GM12878 (cell line): ENCODE measurements around the gene CNPY1. TPM values are rescaled to one million over a fixed set of nuclear protein-coding genes. Genes with fewer than 3 reads are reported as not detected.

ENCODE experiments used
- ATAC-seq: fragments of 200-7000 bp; cut with Tn5 transposase; 3 replicates; pipeline ENCODE4 v1.9.1; 2020; ENCODE audit warnings: mild to moderate bottlenecking, moderate library complexity
- BruUV-seq: library from RNA; stranded (reverse); fragments of 400-500 nt; replicated peaks from 2 replicates; lab custom pipeline; 2021; lab: Mats Ljungman, UMichigan
- CTCF ChIA-PET: fragments of 300-600 bp; sonication (Branson Sonifier 250); formaldehyde crosslinking; extraction: SDS; loops from one replicate; lab custom pipeline; 2021; ENCODE audit warnings: inconsistent platforms; lab: Yijun Ruan, JAX
- POLR2A ChIA-PET: fragments of 350-600 bp; formaldehyde crosslinking; extraction: SDS; loops from one replicate; lab custom pipeline; 2021; ENCODE audit warnings: inconsistent platforms; lab: Charles Lee
- RAD21 ChIA-PET: fragments of 300-600 bp; sonication (Branson Sonifier 250); formaldehyde crosslinking; loops from one replicate; lab custom pipeline; 2023; ENCODE audit warnings: antibody characterized with exemption; ENCODE audit not compliant: unreplicated experiment; lab: Charles Lee
- SMC1A ChIA-PET: fragments of 300-600 bp; sonication (Branson Sonifier 250); formaldehyde crosslinking; loops from one replicate; lab custom pipeline; 2023; ENCODE audit not compliant: unreplicated experiment, uncharacterized antibody; lab: Charles Lee
- DNase-seq: peaks from one replicate; pipeline ENCODE4 v3.0.0-alpha.2; 2011; ENCODE audit warnings: low read depth, low spot score
- FAIRE-seq: peaks from 3 replicates; lab custom pipeline; 2011; peaks lifted over from hg19 to GRCh38; lab: Jason Lieb, UNC
- H2AFZ ChIP-seq: 2 replicates; pipeline ENCODE4 v1.6.0; 2011; ENCODE audit warnings: low read depth, low read length, control low read depth; ENCODE audit not compliant: control insufficient read depth
- H3K27ac ChIP-seq: 2 replicates; pipeline ENCODE4 v1.5.1; 2011; ENCODE audit warnings: control low read depth; ENCODE audit not compliant: control insufficient read depth, insufficient read depth
- H3K27me3 ChIP-seq, 2 experiments: replicated peaks in 1 of 2; 2 replicates each; pipeline versions ENCODE4 v1.6.0 to v1.6.1; 2011; ENCODE audit warnings: low read length in 1 of 2; ENCODE audit not compliant: control insufficient read depth in 2 of 2, insufficient read depth in 2 of 2
- H3K36me3 ChIP-seq, 2 experiments: 2 replicates each; pipeline ENCODE4 v1.5.1; 2011; ENCODE audit warnings: low read length in 1 of 2; ENCODE audit not compliant: control insufficient read depth in 2 of 2, insufficient read depth in 2 of 2
- H3K4me1 ChIP-seq: 2 replicates; pipeline ENCODE4 v1.6.1; 2011; ENCODE audit warnings: mild to moderate bottlenecking, low read length, moderate library complexity, mixed read lengths; ENCODE audit not compliant: control insufficient read depth, insufficient read depth
- H3K4me2 ChIP-seq: 2 replicates; pipeline ENCODE4 v1.6.0; 2011; ENCODE audit warnings: control low read depth; ENCODE audit not compliant: control insufficient read depth, insufficient read depth
- H3K4me3 ChIP-seq: fragments of 200-600 bp; sonication (generic); 2 replicates; pipeline ENCODE4 v1.5.1; 2016
- H3K79me2 ChIP-seq: 2 replicates; pipeline ENCODE4 v1.6.0; 2011; ENCODE audit warnings: low read length; ENCODE audit not compliant: control insufficient read depth, insufficient read depth
- H3K9ac ChIP-seq: 2 replicates; pipeline ENCODE4 v1.8.0; 2011; ENCODE audit warnings: low read length, control low read depth, mixed read lengths; ENCODE audit not compliant: control insufficient read depth, insufficient read depth
- H3K9me3 ChIP-seq: replicated peaks from 3 replicates; pipeline ENCODE4 v1.5.1; 2011; ENCODE audit warnings: mild to moderate bottlenecking, low read length; ENCODE audit not compliant: control insufficient read depth, insufficient read depth
- H4K20me1 ChIP-seq: 2 replicates; pipeline ENCODE4 v1.6.0; 2011; ENCODE audit not compliant: control insufficient read depth, insufficient read depth
- BACH1 ChIP-seq: fragments of 450-650 bp; IDR thresholded peaks from 2 replicates; pipeline ENCODE4 v1.6.1; 2017; ENCODE audit warnings: mild to moderate bottlenecking, borderline replicate concordance
- MEF2A ChIP-seq: IDR thresholded peaks from 2 replicates; pipeline ENCODE4 v1.6.1; 2011; ENCODE audit warnings: low read depth, mild to moderate bottlenecking, low read length, moderate library complexity; ENCODE audit not compliant: insufficient read depth
- NR2C2 ChIP-seq: IDR thresholded peaks from 2 replicates; pipeline ENCODE4 v1.6.1; 2011; ENCODE audit warnings: borderline replicate concordance, low read depth; ENCODE audit not compliant: control insufficient read depth, insufficient read length
- POLR2A ChIP-seq: IDR thresholded peaks from 2 replicates; pipeline ENCODE4 v1.6.1; 2011; ENCODE audit warnings: low read depth, mild to moderate bottlenecking, low read length
- POLR2AphosphoS5 ChIP-seq: IDR thresholded peaks from 2 replicates; pipeline ENCODE4 v1.6.1; 2011; ENCODE audit warnings: mild to moderate bottlenecking, low read length, inconsistent platforms
- RCOR1 ChIP-seq: conservative IDR thresholded peaks from 2 replicates; pipeline ENCODE4 v1.6.1; 2012; ENCODE audit warnings: low read depth, low read length, improper control_type of control experiment
- RFX5 ChIP-seq: IDR thresholded peaks from 2 replicates; pipeline ENCODE4 v1.6.1; 2011; ENCODE audit warnings: low read depth, low read length, improper control_type of control experiment
- SREBF2 ChIP-seq: IDR thresholded peaks from 2 replicates; pipeline ENCODE4 v1.6.1; 2012; ENCODE audit warnings: mild to moderate bottlenecking, low read length
- SRF ChIP-seq, 2 experiments: IDR thresholded peaks; 2 replicates each; pipeline ENCODE4 v1.6.1; 2011; ENCODE audit warnings: low read depth in 2 of 2, low read length in 2 of 2, mild to moderate bottlenecking in 1 of 2, moderate library complexity in 1 of 2
- TARDBP ChIP-seq: IDR thresholded peaks from 2 replicates; pipeline ENCODE4 v1.6.1; 2016; ENCODE audit warnings: borderline replicate concordance
- WGBS: methylation state at CpG from one replicate; pipeline ENCODE4 v1.1.6; 2016; ENCODE audit warnings: low lambda C conversion rate; ENCODE audit not compliant: insufficient replicate concordance, insufficient coverage; ENCODE audit errors: missing lambda C conversion rate; 5-methylcytosine and 5-hydroxymethylcytosine counted together
- in situ Hi-C: fragments of 300-500 bp; cut with MboI; formaldehyde crosslinking; loops from 9 replicates; pipeline ENCODE4 v1.14.3; 2018; ENCODE audit warnings: mixed read lengths
- intact Hi-C: fragments of 100-400 bp; cut with micrococcal nuclease; formaldehyde crosslinking; loops from one replicate; pipeline ENCODE4 v1.14.2; 2022; ENCODE audit not compliant: unreplicated experiment
- polyA plus RNA-seq, 11 experiments: library from polyadenylated mRNA; depleted of rRNA in 4 of 11; unstranded in 6 of 11; stranded (reverse) in 5 of 11; fragments of >200 nt; fragmentation: Nextera tagmentation in 4 of 11; fragmentation: Illumina TruSeq in 1 of 11; extraction: Ambion mirVana in 4 of 11; extraction: Trizol in 1 of 11; gene quantifications; 1 replicate in 1 of 11; 2 replicates in 10 of 11; pipeline versions ENCODE4 v1.2.1 to v1.2.3, GENCODE V29; 2011 to 2016; ENCODE audit warnings: inconsistent platforms in 2 of 11, missing spikeins in 2 of 11, low read depth in 1 of 11
- total RNA-seq, 4 experiments: library from RNA; depleted of rRNA in 3 of 4; stranded (reverse); fragments of >200 nt in 3 of 4; fragmentation: Illumina TruSeq in 1 of 4; extraction: Trizol in 1 of 4; gene quantifications; 2 replicates each; pipeline versions ENCODE4 v1.2.1 to v1.2.3, GENCODE V29; 2013 to 2021
- TF ChIP-seq, protein P1 (sequence below): IDR thresholded peaks from 2 replicates; pipeline ENCODE4 v1.6.1; 2012; ENCODE audit warnings: low read length, inconsistent platforms

CNPY1 gene
- total and polyA plus RNA-seq, 10 of the 15 experiments (the other 5 are each of a cell fraction or from before 2014, with no cell fraction given): not detected

GRCh38 chr7:155567646-155568332, 21.4 kb upstream of the CNPY1 start:
- SMC1A ChIA-PET: no interaction called here
- FAIRE-seq (no peak), ATAC-seq (no peak), DNase-seq (no peak)
- no TSS peak for BruUV-seq
- H3K4me2 ChIP-seq: no peak overlapping the region
- POLR2A ChIA-PET: no interaction called here
- H3K36me3 ChIP-seq: no peaks in the 10 kb centered on the region
- no peak overlapping the region for H3K9ac ChIP-seq
- no peak for TF ChIP-seq SRF (IDR thresholded peaks at IDR 0.05; ENCODE audit: low read depth in 2 of 2, low read length in 2 of 2)
- WGBS: 55% methylated on average over 18 of the region's 18 CpGs
- H2AFZ ChIP-seq: no peak overlapping the region
- in situ Hi-C loops (no loop called here), intact Hi-C loops (no loop called here)
- no peaks in the 10 kb centered on the region for H4K20me1 ChIP-seq
- H3K79me2 ChIP-seq: no peaks in the 10 kb centered on the region
- H3K4me1 ChIP-seq: no peaks in the 10 kb centered on the region
- H3K27ac ChIP-seq: no peak overlapping the region
- H3K27me3 ChIP-seq: no peaks in the 10 kb centered on the region
- H3K4me3 ChIP-seq: no peak overlapping the region
- no peaks in the 10 kb centered on the region for H3K9me3 ChIP-seq
- RAD21 ChIA-PET: no interaction called here
- CTCF ChIA-PET: no interaction called here

DNA sequence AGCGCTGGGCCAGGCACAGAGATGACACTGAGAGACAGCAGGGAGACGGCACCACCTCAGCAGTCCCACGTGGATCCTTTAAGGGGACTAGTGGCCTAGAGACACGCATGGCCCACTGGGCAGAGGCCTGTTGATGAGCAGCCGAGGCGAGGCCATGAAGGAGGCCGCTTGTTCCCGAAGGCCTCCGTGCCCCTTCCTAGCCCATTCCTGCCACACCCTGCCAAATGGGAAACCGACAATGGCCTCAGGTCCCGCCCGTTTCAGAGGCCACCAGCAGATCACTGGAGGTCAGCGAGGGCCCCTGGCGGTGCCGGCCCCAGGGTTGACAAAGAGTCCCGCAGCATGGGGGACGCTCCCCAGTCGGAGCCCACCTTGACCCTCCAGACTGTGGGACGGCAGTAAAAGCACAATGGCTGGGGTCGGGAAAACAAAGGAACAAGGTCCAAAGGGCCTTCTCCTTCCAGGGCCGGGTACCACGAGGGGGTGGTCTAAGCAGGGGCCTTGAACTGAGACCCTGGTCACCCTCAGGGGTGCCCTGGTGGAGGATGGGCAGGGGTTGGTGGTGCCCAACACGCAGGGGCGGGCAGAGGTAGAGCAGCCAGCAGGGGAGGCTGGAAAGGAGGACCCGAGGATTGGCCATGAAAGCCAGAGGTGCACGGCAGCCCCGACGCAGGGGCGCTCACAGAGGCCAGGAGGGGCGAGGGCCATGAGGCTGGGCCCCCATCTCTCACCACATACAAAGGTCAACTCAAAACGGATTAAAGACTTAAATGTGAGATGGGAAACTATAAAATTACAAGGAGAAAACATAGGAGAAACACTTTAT, 19.9 kb upstream of the CNPY1 start:
- 52% methylated on average over 31 of the region's 31 CpGs for WGBS
- no peak for FAIRE-seq
- TF ChIP-seq POLR2AphosphoS5 (no peak), RFX5 (no peak), POLR2A (no peak), RCOR1 (no peak), TARDBP (no peak), SREBF2 (no peak), MEF2A (no peak), NR2C2 (no peak), BACH1 (no peak)
- TF ChIP-seq, protein P1, sequence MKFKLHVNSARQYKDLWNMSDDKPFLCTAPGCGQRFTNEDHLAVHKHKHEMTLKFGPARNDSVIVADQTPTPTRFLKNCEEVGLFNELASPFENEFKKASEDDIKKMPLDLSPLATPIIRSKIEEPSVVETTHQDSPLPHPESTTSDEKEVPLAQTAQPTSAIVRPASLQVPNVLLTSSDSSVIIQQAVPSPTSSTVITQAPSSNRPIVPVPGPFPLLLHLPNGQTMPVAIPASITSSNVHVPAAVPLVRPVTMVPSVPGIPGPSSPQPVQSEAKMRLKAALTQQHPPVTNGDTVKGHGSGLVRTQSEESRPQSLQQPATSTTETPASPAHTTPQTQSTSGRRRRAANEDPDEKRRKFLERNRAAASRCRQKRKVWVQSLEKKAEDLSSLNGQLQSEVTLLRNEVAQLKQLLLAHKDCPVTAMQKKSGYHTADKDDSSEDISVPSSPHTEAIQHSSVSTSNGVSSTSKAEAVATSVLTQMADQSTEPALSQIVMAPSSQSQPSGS: no peak

More for the DNA sequence above, 19.9 kb upstream of the CNPY1 start:
- no peaks in the 10 kb centered on the region for H3K36me3 ChIP-seq
- SMC1A ChIA-PET: no interaction called here
- H3K9ac ChIP-seq: no peak overlapping the region
- RAD21 ChIA-PET: no interaction called here
- BruUV-seq: no TSS peak
- ATAC-seq (no peak), DNase-seq (no peak)
- no peaks in the 10 kb centered on the region for H3K27me3 ChIP-seq
- H3K4me1 ChIP-seq: no peaks in the 10 kb centered on the region
- intact Hi-C loops: no loop called here
- no peak overlapping the region for H2AFZ ChIP-seq
- H3K9me3 ChIP-seq: no peaks in the 10 kb centered on the region
- no peak overlapping the region for H3K4me2 ChIP-seq
- CTCF ChIA-PET: no interaction called here
- no peaks in the 10 kb centered on the region for H4K20me1 ChIP-seq
- in situ Hi-C loops: no loop called here
- no peaks in the 10 kb centered on the region for H3K79me2 ChIP-seq
- no peak overlapping the region for H3K27ac ChIP-seq
- POLR2A ChIA-PET: no interaction called here
- H3K4me3 ChIP-seq: no peak overlapping the region
